Naive B cell (primary cell): ENCODE data around the gene TRAIP. TPM values are rescaled to one million over a fixed set of nuclear protein-coding genes. Genes with fewer than 3 reads are reported as not detected.
"Not testable (repeated sequence)": the region's sequence is repeated elsewhere in the genome, so short reads cannot be mapped to it uniquely, and the experiment has no call there.

ENCODE experiments used
- ATAC-seq, 2 donors: fragments of 150-1000 bp; cut with Tn5 transposase; 2 replicates each; pipeline ENCODE4 v1.10.0; 2021; ENCODE audit warnings: low read depth in 2 of 2, mild to moderate bottlenecking in 2 of 2, moderate library complexity in 2 of 2
- DNase-seq: peaks from one replicate; pipeline ENCODE4 v3.0.0; 2022
- H3K27ac Mint-ChIP-seq, 6 donors: one replicate each; pipeline ENCODE4 v1.8.0; 2020 to 2022; ENCODE audit warnings: mild to moderate bottlenecking in 6 of 6, mixed read lengths in 6 of 6, moderate library complexity in 5 of 6, inconsistent platforms in 2 of 6
- H3K27me3 Mint-ChIP-seq, 3 donors: one replicate each; pipeline ENCODE4 v1.8.0; 2021 to 2022; ENCODE audit warnings: mixed read lengths in 3 of 3, mild to moderate bottlenecking in 1 of 3
- H3K36me3 Mint-ChIP-seq, 2 donors: one replicate each; pipeline ENCODE4 v1.8.0; 2020 to 2022; ENCODE audit warnings: mixed read lengths in 2 of 2, inconsistent platforms in 1 of 2, mild to moderate bottlenecking in 1 of 2
- H3K4me1 Mint-ChIP-seq, 3 donors: one replicate each; pipeline ENCODE4 v1.8.0; 2020 to 2022; ENCODE audit warnings: mixed read lengths in 3 of 3, inconsistent platforms in 1 of 3, mild to moderate bottlenecking in 1 of 3, moderate library complexity in 1 of 3
- H3K4me3 Mint-ChIP-seq, 8 donors: one replicate each; pipeline ENCODE4 v1.8.0; 2020 to 2022; ENCODE audit warnings: mild to moderate bottlenecking in 8 of 8, mixed read lengths in 8 of 8, moderate library complexity in 8 of 8, inconsistent platforms in 2 of 8
- H3K9me3 Mint-ChIP-seq, 7 donors: one replicate each; pipeline ENCODE4 v1.8.0; 2020 to 2022; ENCODE audit warnings: mixed read lengths in 7 of 7, mild to moderate bottlenecking in 5 of 7, inconsistent platforms in 2 of 7, moderate library complexity in 1 of 7
- polyA plus RNA-seq, 6 donors: library from polyadenylated mRNA; unstranded; fragments of 300-500 nt; fragmentation: Illumina TruSeq; gene quantifications; one replicate each; pipeline ENCODE4 v1.2.3, GENCODE V29; 2021; ENCODE audit warnings: low read depth in 6 of 6

Gene TRAIP
- polyA plus RNA-seq, 6 donors from 2014 or later: 2.2 to 4.6 (median 3.8) TPM

DNA sequence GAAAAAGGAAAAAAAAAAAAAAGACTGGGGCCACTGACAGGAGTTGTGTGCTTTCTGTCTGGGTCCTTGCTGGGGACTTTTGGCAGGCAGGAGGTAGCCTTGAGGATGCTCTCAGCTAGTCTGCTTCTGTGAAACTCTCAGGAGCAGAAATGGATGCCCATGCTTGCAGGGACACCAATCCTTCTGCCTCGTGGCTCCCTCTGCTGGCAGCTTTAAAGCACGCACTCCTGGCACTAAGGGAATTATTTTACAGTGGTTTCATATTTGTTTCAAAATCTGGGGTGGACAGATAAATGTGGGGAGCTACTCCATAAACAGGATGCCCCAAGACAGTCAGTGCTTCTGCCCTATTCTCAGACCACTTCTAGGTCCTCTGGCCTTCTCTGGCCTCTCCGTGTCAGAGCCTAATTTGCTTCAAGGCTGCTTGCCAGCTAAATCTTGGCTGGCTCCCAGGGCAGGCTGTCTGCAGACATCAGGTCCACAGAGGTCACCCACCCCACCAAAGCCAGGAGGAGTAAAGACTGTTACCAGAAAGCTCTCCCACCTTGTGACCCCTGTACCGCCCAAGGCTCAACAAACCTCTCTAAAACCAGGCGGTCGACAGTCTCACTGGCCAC lies 17.1 kb downstream of the TRAIP start:
- DNase-seq (peak; percentile 75), ATAC-seq (peak; percentile 98)
- Mint-ChIP-seq H3K27ac (peak overlapping the region in 1 of 6 donors; percentile 74), H3K4me3 (no peak overlapping the region), H3K9me3 (no peaks in the 10 kb centered on the region), H3K36me3 (peaks cover 0 to 4% of the 10 kb centered on the region in 2 donors), H3K27me3 (no peaks in the 10 kb centered on the region), H3K4me1 (peaks cover 3 to 12% (median 9%) of the 10 kb centered on the region in 3 donors)

DNA sequence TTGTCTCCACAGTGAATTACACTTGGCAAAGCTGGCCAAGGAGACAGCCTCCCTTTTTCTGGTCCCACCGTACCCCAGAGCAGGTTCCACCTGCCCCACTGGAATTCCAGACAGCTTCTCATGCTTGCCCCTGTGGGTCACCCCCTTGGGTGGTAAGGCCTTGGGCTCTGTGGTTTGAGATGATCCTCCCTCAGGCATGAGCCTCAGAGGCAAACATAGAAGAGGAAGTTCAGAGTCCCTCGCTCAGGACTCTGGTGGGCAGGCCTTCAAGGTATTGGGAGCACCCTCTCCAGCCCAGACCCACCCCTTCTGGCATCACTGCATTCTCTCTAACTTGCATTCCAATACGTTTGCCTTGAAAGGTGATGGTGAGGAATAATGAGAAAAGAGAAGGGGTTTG lies 25.0 kb downstream of the TRAIP start:
- H3K9me3 Mint-ChIP-seq: no peaks in the 10 kb centered on the region
- no peak overlapping the region for H3K27ac Mint-ChIP-seq

DNA sequence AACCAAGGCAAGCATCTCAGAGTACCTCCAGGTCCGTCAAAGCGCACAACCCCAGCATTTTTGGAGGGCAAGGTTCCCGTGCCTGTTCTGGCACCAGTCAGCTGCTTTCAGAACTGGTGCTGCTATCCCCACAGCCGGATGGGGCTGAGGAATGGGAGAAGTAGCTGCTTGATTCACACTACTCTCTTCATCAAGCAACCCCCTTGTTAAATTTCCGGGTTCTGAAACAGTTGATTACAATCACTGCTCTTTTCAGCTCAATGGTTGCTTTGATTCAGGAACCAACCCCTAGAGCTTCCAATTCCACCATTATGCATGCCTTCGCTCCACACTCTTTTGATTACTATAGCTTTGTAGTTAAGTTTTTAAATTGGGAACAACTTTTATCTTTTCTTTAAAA lies 30.3 kb downstream of the TRAIP start:
- H3K4me3 Mint-ChIP-seq: no peak overlapping the region
- no peaks in the 10 kb centered on the region for H3K27me3 Mint-ChIP-seq
- DNase-seq (no peak), ATAC-seq (no peak)
- no peak overlapping the region for H3K27ac Mint-ChIP-seq
- H3K9me3 Mint-ChIP-seq: no peaks in the 10 kb centered on the region
- H3K4me1 Mint-ChIP-seq: peaks cover 0 to under 1% (median 0%) of the 10 kb centered on the region in 3 donors
- H3K36me3 Mint-ChIP-seq: peaks cover 0 to 7% of the 10 kb centered on the region in 2 donors

More for the DNA sequence above, 25.0 kb downstream of the TRAIP start:
- ATAC-seq: no peak
- Mint-ChIP-seq H3K27me3 (no peaks in the 10 kb centered on the region), H3K36me3 (peaks cover 4 to 7% of the 10 kb centered on the region in 2 donors), H3K4me1 (peaks cover 0 to 6% (median 5%) of the 10 kb centered on the region in 3 donors), H3K4me3 (no peak overlapping the region)
- DNase-seq: no peak

DNA sequence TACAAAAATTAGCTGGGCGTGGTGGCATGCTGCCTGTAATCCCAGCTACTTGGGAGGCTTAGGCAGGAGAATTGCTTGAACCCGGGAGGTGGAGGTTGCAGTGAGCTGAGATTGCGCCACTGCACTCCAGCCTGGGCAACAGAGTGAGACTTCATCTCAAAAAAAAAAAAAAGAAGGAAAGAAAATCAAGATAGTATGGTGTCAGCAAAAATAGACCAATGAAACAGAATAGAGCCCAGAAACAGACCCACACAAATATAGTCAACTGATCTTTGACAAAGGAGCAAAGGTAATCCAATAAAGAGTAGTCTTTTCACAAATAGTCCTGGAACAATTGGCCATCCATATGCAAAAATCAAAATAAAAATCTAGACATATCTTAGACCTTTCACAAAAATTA lies 33.2 kb downstream of the TRAIP start:
- H3K4me1 Mint-ChIP-seq, H3K27me3 Mint-ChIP-seq, DNase-seq, H3K36me3 Mint-ChIP-seq, H3K27ac Mint-ChIP-seq, ATAC-seq, H3K4me3 Mint-ChIP-seq, H3K9me3 Mint-ChIP-seq: not testable (repeated sequence)

DNA sequence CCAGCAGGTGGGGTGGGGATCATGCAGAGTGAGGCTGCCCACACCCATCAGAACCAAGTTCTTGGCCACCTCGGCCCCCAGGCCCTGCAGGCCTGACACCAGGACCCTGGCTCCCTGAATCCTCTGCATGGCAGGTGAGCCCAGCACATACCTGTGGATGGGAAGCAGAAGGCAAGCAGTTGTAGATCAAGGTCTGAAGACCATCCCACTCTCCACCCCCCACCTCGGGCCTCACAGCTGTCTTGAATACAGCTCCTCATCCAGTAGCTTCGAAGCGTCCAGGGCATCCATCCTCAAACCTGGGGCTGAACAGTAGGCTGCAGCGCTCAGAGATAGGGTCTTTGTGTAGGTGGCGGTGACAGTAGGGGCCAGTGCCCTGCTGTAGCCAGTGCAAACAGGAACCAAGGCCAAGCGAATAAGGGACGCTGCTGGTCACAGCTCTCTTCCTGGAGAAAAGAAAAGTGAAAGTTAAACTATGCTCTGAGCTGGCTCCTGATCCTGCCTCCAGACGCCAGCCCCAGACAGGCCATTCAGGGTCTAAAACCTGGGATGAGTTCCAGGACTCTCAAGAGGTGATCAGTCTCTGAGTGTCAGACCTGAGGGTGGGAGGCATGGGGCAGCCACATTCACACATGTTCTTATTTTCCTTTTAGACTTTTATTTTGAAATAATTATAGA lies 42.7 kb downstream of the TRAIP start, which contains the start of gene UBA7:
Gene UBA7, minus strand, starts transcription at position 457 of the 678 bp plus-strand sequence. Its CDS starts 166 bp downstream, at position 291.
- Mint-ChIP-seq H3K27ac (peak within 1 kb of the TSS; percentile 93 to 98 (median 96)), H3K36me3 (peaks cover 0 to 20% of the 10 kb centered on the region in 2 donors), H3K4me1 (peaks cover 27 to 60% (median 51%) of the 10 kb centered on the region in 3 donors), H3K27me3 (no peaks in the 10 kb centered on the region), H3K4me3 (peak within 1 kb of the TSS; percentile 91 to 99 (median 97)), H3K9me3 (no peaks in the 10 kb centered on the region)
- ATAC-seq (peak; percentile 84 to 91), DNase-seq (peak; percentile 42)

DNA sequence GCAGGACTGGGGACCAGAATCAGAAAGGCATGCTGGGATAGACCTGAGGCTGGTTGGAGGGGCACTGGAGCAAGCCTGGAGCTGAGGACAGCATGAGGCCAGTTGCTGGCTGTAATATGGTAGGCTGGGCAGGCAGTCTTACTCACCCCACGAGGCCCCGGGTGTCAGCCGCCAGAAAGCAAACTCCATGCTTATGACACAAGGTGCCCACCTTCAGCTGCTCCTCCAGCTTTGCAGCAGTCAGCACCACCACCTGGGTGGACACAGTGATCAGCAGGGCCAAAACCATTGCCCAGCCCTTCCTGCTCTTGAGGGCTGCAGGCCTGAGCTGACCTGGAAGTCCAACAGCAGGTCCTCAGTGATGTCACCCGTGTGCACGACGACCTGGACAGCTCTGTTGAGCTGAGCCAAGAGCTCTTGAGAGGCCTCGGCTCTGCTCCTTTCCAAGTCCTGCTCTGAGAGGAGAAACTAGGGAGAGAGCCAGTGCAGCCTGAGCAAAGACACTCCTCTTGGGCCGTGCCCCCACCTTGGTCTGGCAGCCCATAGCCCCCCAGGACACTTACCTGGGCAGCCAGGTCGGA lies 43.4 kb downstream of the TRAIP start:
- Mint-ChIP-seq H3K4me1 (peaks cover 33 to 66% (median 57%) of the 10 kb centered on the region in 3 donors), H3K9me3 (no peaks in the 10 kb centered on the region), H3K36me3 (peaks cover 0 to 20% of the 10 kb centered on the region in 2 donors), H3K27me3 (no peaks in the 10 kb centered on the region), H3K27ac (peak overlapping the region in 5 of 6 donors; percentile 93 to 98 (median 95)), H3K4me3 (peak overlapping the region; percentile 91 to 99 (median 97))
- ATAC-seq (no peak), DNase-seq (no peak)

DNA sequence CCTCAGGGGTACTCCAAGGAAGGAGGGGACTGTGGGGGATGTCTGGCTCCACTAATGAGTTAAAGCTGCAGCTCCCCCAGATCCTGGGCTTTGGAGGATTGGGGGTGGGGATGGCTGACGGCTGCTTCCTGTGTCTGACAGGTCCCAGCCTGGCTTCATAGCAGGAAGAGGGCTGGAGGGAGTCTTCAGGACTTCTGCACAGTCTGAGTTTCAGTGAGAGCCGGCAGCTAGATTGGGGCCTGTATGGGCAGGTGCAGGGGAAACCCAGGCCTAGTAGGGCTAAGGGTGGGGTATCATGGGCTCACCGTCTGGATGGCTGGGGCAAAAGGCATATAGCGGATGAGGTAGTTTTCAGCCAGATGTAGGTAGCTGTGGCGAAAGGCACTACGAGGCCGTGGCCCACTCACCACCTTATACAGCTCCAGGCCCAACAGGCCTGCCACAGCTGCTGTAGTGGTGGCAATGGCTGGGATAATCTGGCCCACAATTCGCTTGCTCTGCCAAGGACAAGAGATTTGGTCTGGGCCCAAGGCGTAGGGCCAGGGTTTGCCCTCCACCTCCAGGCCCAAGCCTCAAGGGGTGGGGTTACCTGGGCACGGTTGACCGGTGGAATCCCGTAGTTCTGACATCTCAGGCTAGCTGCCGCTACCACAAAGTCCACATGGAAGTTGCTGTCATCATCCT lies 48.8 kb downstream of the TRAIP start:
- peak overlapping the region; percentile 77 to 96 (median 88) for H3K4me3 Mint-ChIP-seq

DNA sequence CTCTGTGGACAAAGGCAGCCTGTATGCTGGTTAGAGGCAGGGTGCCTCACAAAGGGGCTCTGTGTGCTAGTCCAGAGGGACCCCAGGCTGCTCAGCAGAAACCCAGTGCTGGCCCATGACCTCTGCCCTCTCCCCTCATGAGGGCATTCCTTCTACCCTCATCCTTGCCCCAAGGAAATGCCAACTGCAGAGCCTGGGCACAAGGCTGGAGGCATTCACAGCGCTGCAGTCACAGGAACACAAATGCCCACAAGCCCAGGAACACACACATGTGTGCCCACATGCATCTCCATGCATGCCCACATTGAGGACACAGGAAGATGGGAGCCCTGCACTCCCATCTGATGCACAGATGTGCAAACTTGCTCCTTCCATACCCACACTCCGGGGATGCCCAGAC lies 49.5 kb downstream of the TRAIP start:
- H3K27me3 Mint-ChIP-seq: peaks cover 0 to 9% (median under 1%) of the 10 kb centered on the region in 3 donors
- H3K9me3 Mint-ChIP-seq: no peaks in the 10 kb centered on the region
- peak overlapping the region; percentile 77 to 96 (median 88) for H3K4me3 Mint-ChIP-seq
- H3K27ac Mint-ChIP-seq: peak overlapping the region; percentile 30 to 98 (median 92)
- H3K4me1 Mint-ChIP-seq: peaks cover 65 to 87% (median 85%) of the 10 kb centered on the region in 3 donors
- no peak for DNase-seq
- ATAC-seq: no peak
- H3K36me3 Mint-ChIP-seq: peaks cover 0 to 20% of the 10 kb centered on the region in 2 donors

More for the DNA sequence above, 48.8 kb downstream of the TRAIP start:
- DNase-seq (peak; percentile 61), ATAC-seq (peak; percentile 17 to 31)
- Mint-ChIP-seq H3K27ac (peak overlapping the region; percentile 39 to 98 (median 92)), H3K9me3 (no peaks in the 10 kb centered on the region), H3K36me3 (peaks cover 0 to 20% of the 10 kb centered on the region in 2 donors), H3K4me1 (peaks cover 63 to 87% (median 84%) of the 10 kb centered on the region in 3 donors), H3K27me3 (peaks cover 0 to 1% (median 0%) of the 10 kb centered on the region in 3 donors)

DNA sequence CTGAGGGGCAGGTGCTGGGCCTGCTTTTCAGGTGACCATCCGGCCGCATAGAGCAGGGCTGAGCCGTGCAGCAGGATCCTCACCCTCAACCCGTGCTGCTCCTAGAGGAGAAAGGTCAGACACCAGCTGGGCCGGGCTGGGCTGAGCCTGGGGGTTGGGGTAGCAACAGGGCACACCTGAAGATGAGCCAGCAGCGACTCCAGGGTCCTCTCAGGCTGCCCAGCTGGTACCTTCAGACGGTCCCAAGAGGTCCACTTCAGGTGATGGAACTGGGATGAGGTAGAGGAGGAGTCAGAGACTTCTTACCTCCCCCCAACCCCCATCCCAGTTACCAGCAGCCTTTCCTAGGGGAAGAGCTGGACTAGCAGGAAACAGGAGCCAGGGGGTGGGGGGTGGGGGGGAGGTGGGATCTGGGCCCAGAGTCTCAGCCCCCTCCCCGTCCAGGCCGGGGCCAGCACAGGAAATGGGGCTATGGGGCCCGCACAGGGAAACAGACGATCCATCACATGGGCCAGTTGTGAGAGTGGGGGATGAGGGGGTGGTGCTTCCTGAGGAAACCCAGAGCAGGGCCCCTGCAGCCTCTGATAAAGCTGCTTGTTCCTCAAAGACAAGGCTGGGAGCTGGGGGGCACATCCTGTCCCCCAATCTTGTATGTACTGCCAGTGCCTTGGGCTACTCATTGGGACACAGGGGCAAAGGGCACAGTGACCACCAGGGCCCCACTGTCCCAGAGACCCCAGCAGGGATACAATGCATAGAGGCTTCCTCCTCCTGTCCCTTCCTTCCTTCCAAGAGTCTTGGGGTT lies 50.3 kb downstream of the TRAIP start:
- H3K4me3 Mint-ChIP-seq: peak overlapping the region; percentile 77 to 96 (median 93)
- H3K27ac Mint-ChIP-seq: peak overlapping the region; percentile 30 to 98 (median 96)
- peaks cover 58 to 83% (median 80%) of the 10 kb centered on the region in 3 donors for H3K4me1 Mint-ChIP-seq
- DNase-seq: peak; percentile 54
- no peaks in the 10 kb centered on the region for H3K9me3 Mint-ChIP-seq
- ATAC-seq: no peak
- peaks cover 1 to 16% (median 8%) of the 10 kb centered on the region in 3 donors for H3K27me3 Mint-ChIP-seq
- peaks cover 0 to 14% of the 10 kb centered on the region in 2 donors for H3K36me3 Mint-ChIP-seq

DNA sequence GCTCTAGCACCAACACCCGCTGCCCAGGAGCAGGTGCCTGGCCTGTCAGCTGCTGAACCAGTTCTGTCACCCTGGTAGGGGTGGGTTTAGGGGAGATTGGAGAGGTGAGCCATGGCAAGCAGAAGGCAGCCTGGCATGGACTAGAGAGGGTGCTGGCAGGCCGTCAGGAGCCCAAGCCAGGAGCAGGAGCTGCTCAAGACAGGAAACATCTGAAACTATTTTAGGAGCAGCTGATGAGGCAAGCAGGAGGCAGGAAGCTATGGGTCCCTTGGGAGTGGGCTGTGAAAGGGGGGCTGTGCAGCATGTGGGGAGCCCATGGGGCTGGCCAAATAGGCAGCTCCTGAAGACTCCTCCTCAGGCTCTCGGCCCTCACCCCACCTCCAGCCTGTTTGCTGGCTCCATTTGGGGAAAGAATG lies 51.0 kb downstream of the TRAIP start:
- DNase-seq: peak; percentile 76
- H3K36me3 Mint-ChIP-seq: peaks cover 0 to 10% of the 10 kb centered on the region in 2 donors
- no peaks in the 10 kb centered on the region for H3K9me3 Mint-ChIP-seq
- peak overlapping the region; percentile 77 to 96 (median 93) for H3K4me3 Mint-ChIP-seq
- H3K27me3 Mint-ChIP-seq: peaks cover 3 to 18% (median 11%) of the 10 kb centered on the region in 3 donors
- peak overlapping the region; percentile 88 to 98 (median 94) for H3K27ac Mint-ChIP-seq
- ATAC-seq: peak; percentile 16 to 26
- peaks cover 54 to 79% (median 75%) of the 10 kb centered on the region in 3 donors for H3K4me1 Mint-ChIP-seq

DNA sequence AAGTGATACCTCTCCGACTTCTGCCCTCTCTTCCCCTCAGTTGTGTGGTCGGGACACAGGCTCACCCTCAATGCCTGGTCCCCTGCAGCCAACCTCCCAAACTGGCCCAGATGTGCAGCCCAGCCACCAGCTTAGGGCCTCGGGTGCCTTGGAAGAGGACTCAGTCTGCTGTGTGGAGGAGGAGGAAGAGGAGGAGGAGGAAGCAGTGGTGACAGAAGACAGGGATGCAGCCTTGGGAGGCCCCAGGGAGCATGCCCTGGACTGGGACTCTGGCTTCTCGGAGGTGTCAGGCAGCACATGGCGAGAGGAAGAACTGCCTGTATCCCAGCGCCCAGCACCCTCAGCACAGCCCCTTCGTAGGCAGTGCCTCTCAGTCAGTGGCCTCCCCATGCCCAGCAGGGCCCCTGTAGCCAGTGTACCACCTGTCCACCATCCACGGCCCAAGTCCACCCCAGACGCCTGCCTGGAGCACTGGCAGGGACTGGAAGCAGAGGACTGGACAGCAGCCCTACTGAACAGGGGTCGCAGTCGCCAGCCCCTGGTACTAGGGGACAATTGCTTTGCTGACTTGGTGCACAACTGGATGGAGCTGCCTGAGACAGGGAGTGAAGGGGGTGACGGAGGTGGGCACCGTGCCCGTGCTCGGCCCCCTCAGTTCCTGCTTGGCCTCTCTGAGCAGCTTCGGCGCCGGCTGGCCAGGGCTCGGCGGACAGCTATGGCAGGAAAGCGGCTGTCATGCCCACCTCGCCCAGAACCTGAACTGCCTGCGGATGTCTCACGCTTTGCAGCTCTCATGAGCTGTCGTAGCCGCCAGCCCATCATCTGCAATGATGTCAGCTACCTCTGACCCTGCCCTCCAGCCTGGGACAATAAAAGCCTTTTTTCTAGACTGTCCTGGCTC lies 52.0 kb downstream of the TRAIP start:
- Mint-ChIP-seq H3K9me3 (no peaks in the 10 kb centered on the region), H3K4me1 (peaks cover 51 to 69% (median 66%) of the 10 kb centered on the region in 3 donors)
- DNase-seq: peak; percentile 31

More for the DNA sequence above, 52.0 kb downstream of the TRAIP start:
- H3K27me3 Mint-ChIP-seq: peaks cover 3 to 18% (median 11%) of the 10 kb centered on the region in 3 donors
- H3K27ac Mint-ChIP-seq: peak overlapping the region; percentile 88 to 98 (median 94)
- H3K36me3 Mint-ChIP-seq: peaks cover 0 to 1% of the 10 kb centered on the region in 2 donors
- ATAC-seq: no peak
- peak overlapping the region; percentile 77 to 96 (median 93) for H3K4me3 Mint-ChIP-seq
